Measurements from ENCODE around the gene DUSP1. TPM values are rescaled to one million over a fixed set of nuclear protein-coding genes. Genes with fewer than 3 reads are reported as not detected.

Gene DUSP1
- total and polyA plus RNA-seq, 2 donors (not counting 3 experiments of a cell fraction or from before 2014, with no cell fraction given): 36.1 to 196 TPM

DNA sequence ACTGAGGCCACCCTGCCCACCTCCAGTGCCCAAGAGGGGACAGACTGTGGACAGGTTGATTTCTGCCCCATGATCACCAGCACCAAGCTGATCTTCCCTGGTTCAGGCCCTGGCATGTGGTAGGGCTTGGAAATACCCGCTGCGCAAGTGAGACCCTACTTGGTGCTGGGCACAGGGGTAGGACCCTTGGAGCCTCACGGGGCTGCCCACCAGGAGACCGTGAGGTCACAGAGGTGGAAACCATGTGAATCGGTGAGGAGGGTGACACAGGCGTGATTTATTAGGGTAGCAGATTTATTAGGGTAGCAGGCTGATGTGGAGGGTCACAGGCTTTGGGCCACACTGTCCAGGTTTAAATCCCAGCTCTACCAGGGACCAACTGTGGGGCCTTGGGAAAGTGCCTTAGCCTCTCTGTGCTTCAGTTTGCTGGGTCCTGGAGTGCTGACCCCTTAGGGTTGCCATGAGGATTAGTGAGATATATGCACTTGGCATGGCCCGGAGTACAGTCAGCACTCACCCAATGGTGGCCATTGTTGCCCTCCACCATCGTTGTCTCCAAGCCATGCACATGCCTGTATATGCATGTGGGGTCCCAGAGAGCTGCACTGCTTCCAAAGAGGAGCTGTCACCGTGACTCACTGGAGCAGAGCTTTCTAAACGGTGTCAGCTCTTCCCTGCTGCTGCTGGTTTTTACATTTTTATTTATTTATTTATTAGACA lies 20.9 kb upstream of the DUSP1 start:
- H3K9ac ChIP-seq (replicated peaks; ENCODE audit: extremely low read depth, insufficient read depth, low read length): no peak overlapping the region
- no peaks in the 10 kb centered on the region for H4K20me1 ChIP-seq (replicated peaks; ENCODE audit: control insufficient read depth, extremely low read depth, insufficient read depth, low read length)
- H3K9me3 ChIP-seq (replicated peaks; ENCODE audit: control insufficient read depth, insufficient read depth, low read length): no peaks in the 10 kb centered on the region
- H3K4me1 ChIP-seq (ENCODE audit: control insufficient read depth, extremely low read depth, insufficient read depth, low read length): peaks cover 40% of the 10 kb centered on the region
- H3K36me3 ChIP-seq (ENCODE audit: control insufficient read depth in 2 of 2, extremely low read depth in 1 of 2, insufficient read depth in 2 of 2, low read length in 2 of 2): no peaks in the 10 kb centered on the region
- intact Hi-C loops (cut with micrococcal nuclease) (no loop called here), dilution Hi-C loops (cut with MboI; ENCODE audit: extremely low pct_ligation_motif_present, low sequenced_read_pairs) (no loop called here)
- no peak overlapping the region for H3K4me2 ChIP-seq (ENCODE audit: insufficient read depth, low read length)
- BruUV-seq (replicated peaks): no TSS peak
- DNase-seq (ENCODE audit: low read depth, low spot score): no peak
- H2AFZ ChIP-seq (ENCODE audit: low read depth, low read length): no peak overlapping the region
- TF ChIP-seq FOS (IDR thresholded peaks at IDR 0.05; ENCODE audit: borderline replicate concordance, insufficient read depth, low read length): no peak
- no peak for TF ChIP-seq MYC (IDR thresholded peaks at IDR 0.05; ENCODE audit: low read depth, low read length)
- no peak for TF ChIP-seq JUN (IDR thresholded peaks at IDR 0.05; ENCODE audit: borderline replicate concordance, insufficient read depth, insufficient read length, low read depth)
- no peak for TF ChIP-seq EZH2 (IDR thresholded peaks at IDR 0.05; ENCODE audit: borderline replicate concordance, low read depth, low read length, severe bottlenecking)
- TF ChIP-seq GATA2 (IDR thresholded peaks at IDR 0.05; ENCODE audit: insufficient read depth, insufficient read length, low read depth, low read length): no peak
- no peak for TF ChIP-seq POLR2AphosphoS5 (IDR thresholded peaks at IDR 0.05; ENCODE audit: insufficient read depth, low read depth, low read length)
- no peak for TF ChIP-seq POLR2A (IDR thresholded peaks at IDR 0.05; ENCODE audit: low read depth, low read length)
- ChIA-PET CTCF (interaction anchor here (0.5 to 4.5 kb wide), 6 partner anchors 13 to 20 kb away, joined by 3 to 44 read pairs (median 4); partner anchors contain the start of gene DUSP1), POLR2A (interaction anchor here (1.1 kb wide), 1 partner anchor 20 kb away, joined by 3 read pairs; no protein-coding TSS in a partner anchor)
- no peaks in the 10 kb centered on the region for H3K79me2 ChIP-seq (ENCODE audit: control insufficient read depth, insufficient read depth, low read length)
- no peak overlapping the region for H3K4me3 ChIP-seq (replicated peaks in 1 of 3; ENCODE audit: insufficient read depth in 1 of 3, low read depth in 1 of 3, low read length in 3 of 3)
- no peaks in the 10 kb centered on the region for H3K27me3 ChIP-seq (ENCODE audit: control insufficient read depth in 2 of 2, insufficient read depth in 2 of 2, low read length in 2 of 2)
- no peaks in the 10 kb centered on the region for H3K9me1 ChIP-seq (replicated peaks; ENCODE audit: control insufficient read depth, extremely low read depth, insufficient read depth, low read length)
- no peak for FAIRE-seq
- no peak overlapping the region for H3K27ac ChIP-seq (ENCODE audit: insufficient read depth, low read depth, low read length)

DNA sequence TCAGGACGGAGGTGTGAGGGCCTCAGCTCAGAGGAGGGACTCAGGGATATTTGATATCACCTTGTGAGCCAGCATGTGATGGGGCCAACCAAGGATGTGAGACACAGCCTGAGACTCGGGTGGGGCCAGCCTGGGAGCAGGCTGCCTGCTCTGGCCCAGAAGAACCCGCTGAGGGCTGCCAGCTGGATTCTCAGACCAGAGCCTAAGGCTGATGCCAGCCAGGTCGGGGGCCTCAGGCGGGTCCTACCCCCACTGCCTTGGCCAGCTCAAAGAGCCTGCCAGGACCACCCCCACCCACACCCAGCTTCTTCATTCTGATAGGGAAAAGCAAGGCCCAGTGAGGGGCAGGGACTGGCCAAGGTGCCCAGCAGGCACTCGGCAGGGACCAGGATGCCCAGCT lies 20.3 kb upstream of the DUSP1 start:
- no TSS peak for BruUV-seq (replicated peaks)
- H3K4me3 ChIP-seq (replicated peaks in 1 of 3; ENCODE audit: insufficient read depth in 1 of 3, low read depth in 1 of 3, low read length in 3 of 3): no peak overlapping the region

More for the DNA sequence above, 20.3 kb upstream of the DUSP1 start:
- Histone ChIP-seq H3K27me3 (ENCODE audit: control insufficient read depth in 2 of 2, insufficient read depth in 2 of 2, low read length in 2 of 2) (no peaks in the 10 kb centered on the region), H3K9me3 (replicated peaks; ENCODE audit: control insufficient read depth, insufficient read depth, low read length) (no peaks in the 10 kb centered on the region), H4K20me1 (replicated peaks; ENCODE audit: control insufficient read depth, extremely low read depth, insufficient read depth, low read length) (no peaks in the 10 kb centered on the region), H3K9me1 (replicated peaks; ENCODE audit: control insufficient read depth, extremely low read depth, insufficient read depth, low read length) (no peaks in the 10 kb centered on the region), H2AFZ (ENCODE audit: low read depth, low read length) (no peak overlapping the region), H3K79me2 (ENCODE audit: control insufficient read depth, insufficient read depth, low read length) (no peaks in the 10 kb centered on the region), H3K36me3 (ENCODE audit: control insufficient read depth in 2 of 2, extremely low read depth in 1 of 2, insufficient read depth in 2 of 2, low read length in 2 of 2) (no peaks in the 10 kb centered on the region), H3K9ac (replicated peaks; ENCODE audit: extremely low read depth, insufficient read depth, low read length) (no peak overlapping the region), H3K27ac (ENCODE audit: insufficient read depth, low read depth, low read length) (no peak overlapping the region), H3K4me1 (ENCODE audit: control insufficient read depth, extremely low read depth, insufficient read depth, low read length) (peaks cover 40% of the 10 kb centered on the region), H3K4me2 (ENCODE audit: insufficient read depth, low read length) (no peak overlapping the region)
- DNase-seq (ENCODE audit: low read depth, low spot score): no peak
- dilution Hi-C loops (cut with MboI; ENCODE audit: extremely low pct_ligation_motif_present, low sequenced_read_pairs) (no loop called here), intact Hi-C loops (cut with micrococcal nuclease) (no loop called here)
- no peak for TF ChIP-seq GATA2 (IDR thresholded peaks at IDR 0.05; ENCODE audit: insufficient read depth, insufficient read length, low read depth, low read length)
- TF ChIP-seq EZH2 (IDR thresholded peaks at IDR 0.05; ENCODE audit: borderline replicate concordance, low read depth, low read length, severe bottlenecking): no peak
- no peak for TF ChIP-seq MYC (IDR thresholded peaks at IDR 0.05; ENCODE audit: low read depth, low read length)
- TF ChIP-seq POLR2AphosphoS5 (IDR thresholded peaks at IDR 0.05; ENCODE audit: insufficient read depth, low read depth, low read length): no peak
- TF ChIP-seq, protein P1, sequence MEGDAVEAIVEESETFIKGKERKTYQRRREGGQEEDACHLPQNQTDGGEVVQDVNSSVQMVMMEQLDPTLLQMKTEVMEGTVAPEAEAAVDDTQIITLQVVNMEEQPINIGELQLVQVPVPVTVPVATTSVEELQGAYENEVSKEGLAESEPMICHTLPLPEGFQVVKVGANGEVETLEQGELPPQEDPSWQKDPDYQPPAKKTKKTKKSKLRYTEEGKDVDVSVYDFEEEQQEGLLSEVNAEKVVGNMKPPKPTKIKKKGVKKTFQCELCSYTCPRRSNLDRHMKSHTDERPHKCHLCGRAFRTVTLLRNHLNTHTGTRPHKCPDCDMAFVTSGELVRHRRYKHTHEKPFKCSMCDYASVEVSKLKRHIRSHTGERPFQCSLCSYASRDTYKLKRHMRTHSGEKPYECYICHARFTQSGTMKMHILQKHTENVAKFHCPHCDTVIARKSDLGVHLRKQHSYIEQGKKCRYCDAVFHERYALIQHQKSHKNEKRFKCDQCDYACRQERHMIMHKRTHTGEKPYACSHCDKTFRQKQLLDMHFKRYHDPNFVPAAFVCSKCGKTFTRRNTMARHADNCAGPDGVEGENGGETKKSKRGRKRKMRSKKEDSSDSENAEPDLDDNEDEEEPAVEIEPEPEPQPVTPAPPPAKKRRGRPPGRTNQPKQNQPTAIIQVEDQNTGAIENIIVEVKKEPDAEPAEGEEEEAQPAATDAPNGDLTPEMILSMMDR (IDR thresholded peaks at IDR 0.05; ENCODE audit: extremely low read depth in 1 of 2, insufficient read depth in 1 of 2, low read depth in 1 of 2, low read length in 2 of 2): no peak
- no peak for TF ChIP-seq JUN (IDR thresholded peaks at IDR 0.05; ENCODE audit: borderline replicate concordance, insufficient read depth, insufficient read length, low read depth)
- TF ChIP-seq, protein P2, sequence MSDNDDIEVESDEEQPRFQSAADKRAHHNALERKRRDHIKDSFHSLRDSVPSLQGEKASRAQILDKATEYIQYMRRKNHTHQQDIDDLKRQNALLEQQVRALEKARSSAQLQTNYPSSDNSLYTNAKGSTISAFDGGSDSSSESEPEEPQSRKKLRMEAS (IDR thresholded peaks at IDR 0.05; ENCODE audit: insufficient read depth, insufficient read length): no peak
- no peak for TF ChIP-seq POLR2A (IDR thresholded peaks at IDR 0.05; ENCODE audit: low read depth, low read length)
- TF ChIP-seq FOS (IDR thresholded peaks at IDR 0.05; ENCODE audit: borderline replicate concordance, insufficient read depth, low read length): no peak
- no peak for FAIRE-seq
- ChIA-PET POLR2A (interaction anchor here (1.1 kb wide), 1 partner anchor 20 kb away, joined by 3 read pairs; no protein-coding TSS in a partner anchor), CTCF (interaction anchor here (0.8 to 0.9 kb wide), 3 partner anchors 12 to 19 kb away, joined by 3 to 4 read pairs (median 3); no protein-coding TSS in a partner anchor)
